ENCODE results near the gene BICRA.
"Not testable (repeated sequence)": the region's sequence is repeated elsewhere in the genome, so short reads cannot be mapped to it uniquely, and the experiment has no call there.

The BICRA gene

GRCh38 chr19:47608969-47609905 is at the start of gene BICRA:
BICRA (plus strand) TSS chr19:47609134; CDS start chr19:47673575, 64,441 bp downstream.
- DNase-seq: peak; percentile 68

- no peak for DNase-seq
Observed at GRCh38 chr19:47560999-47561398, 47.9 kb upstream of the BICRA start.

DNA sequence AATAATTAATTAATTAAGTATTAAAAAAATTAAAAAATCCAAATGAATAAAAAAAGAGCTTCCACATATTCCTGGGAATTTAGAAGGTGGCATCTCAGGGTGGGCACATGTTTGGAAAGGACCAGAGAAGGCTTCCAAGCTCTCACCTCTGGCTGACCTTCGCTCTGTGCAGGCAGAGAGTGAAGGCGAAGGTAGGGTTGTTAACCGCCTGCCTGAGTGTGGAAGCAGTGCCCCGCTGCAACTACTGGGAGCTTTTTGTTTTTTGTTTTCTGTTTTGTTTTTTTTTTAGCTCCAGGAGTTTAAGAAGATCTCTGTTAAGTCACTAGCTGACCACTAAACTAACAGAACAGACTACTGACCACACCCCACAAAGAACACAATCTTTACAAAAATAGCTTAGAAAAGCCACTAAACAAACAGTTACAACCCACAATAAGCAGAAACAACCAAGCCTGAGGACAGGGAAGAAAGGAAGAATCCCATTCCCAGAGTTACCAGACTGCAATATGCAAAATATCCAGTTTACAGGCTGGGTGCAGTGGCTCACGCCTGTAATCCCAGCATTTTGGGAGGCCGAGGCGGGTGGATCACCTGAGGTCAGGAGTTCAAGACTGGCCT is 47.4 kb upstream of the BICRA start:
- no peak for DNase-seq

DNA sequence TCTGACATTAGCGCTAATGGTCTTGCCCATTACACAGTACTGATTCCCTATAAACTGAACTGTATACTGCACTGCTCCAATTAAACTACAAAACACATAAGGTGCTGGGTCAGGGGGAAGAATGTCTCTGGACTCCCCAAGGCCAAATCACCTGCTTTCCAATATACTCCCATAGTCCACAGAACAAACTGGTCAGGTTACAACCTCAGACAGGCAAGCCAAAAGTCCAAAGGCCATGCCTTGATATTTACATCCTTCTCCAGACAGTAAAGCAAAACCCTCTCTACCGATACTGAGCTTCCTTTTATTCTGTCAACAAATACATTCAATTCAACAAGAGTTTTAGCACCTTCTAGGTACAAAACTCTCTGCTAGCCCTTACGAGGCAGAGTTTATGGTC is 44.9 kb upstream of the BICRA start:
- no peak for DNase-seq

GRCh38 chr19:47569331-47569730 is 39.6 kb upstream of the BICRA start:
- no peak for DNase-seq

DNA sequence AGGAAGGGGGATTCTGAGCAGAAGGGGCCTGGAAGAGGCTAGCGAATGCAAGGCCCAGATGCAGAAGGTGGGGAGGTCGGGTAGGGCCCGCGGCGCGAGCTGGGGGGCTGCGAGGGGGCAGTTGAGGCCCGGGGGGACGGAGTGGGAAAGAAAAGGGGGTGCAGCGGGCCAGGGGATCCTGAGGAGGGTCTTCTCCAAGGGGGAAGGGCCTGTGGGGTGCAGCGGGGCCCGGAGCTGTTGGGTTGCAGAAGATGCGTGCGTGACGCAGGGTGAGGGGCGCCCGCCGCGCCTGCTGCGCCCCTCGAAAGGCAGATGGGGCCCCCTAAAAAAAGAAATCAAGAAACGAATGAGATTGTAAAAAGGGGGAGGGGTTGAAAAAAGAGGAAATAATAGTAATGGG is 36.3 kb upstream of the BICRA start:
- DNase-seq: no peak

GRCh38 chr19:47573071-47574026 is 35.6 kb upstream of the BICRA start, which contains the start of gene ZNF541:
ZNF541 (minus strand) TSS chr19:47573148; CDS start chr19:47555856, 17,292 bp downstream.
- peak; percentile 85 for DNase-seq

- DNase-seq: no peak
Observed at GRCh38 chr19:47580397-47580796, 28.5 kb upstream of the BICRA start.

DNA sequence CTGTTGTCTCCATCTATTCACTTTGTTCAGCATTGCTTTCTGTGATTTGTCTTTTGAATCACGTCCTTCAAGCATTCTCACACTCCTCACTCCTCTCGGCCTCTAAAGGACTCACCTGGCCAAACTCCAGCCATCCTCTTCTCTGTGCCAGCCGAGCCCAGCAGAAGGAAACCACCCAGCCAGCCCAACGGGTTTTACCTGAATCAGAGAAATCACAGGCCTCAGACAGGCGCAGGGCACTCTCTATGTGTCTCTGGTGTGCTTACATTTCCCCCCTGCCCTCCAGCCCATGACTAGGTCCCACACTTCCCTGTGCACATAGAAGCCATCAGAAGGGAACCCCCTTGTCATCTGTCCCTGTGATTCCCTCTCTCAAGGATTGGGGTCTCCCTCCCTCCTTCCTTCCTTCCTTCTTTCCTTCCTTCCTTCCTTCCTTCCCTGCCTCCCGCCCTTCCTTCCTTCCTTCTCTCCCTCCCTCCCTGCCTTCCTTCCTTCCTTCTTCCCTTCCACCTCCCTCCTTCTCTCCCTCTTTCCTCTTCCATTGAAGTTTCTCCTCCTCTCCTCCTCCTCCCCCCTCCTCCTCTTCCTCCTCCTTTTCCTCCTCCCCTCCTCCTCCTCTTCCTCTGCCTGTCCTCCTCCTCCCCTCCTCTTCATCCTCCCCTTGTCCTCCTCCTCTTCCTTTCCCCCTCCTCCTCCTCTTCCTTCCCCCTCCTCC is 27.2 kb upstream of the BICRA start:
- DNase-seq: no peak

- DNase-seq: no peak
Observed at GRCh38 chr19:47582320-47582909, 26.5 kb upstream of the BICRA start.

- not testable (repeated sequence) for DNase-seq
Observed at GRCh38 chr19:47583161-47583560, 25.8 kb upstream of the BICRA start.

- DNase-seq: no peak
Observed at GRCh38 chr19:47587295-47587694, 21.6 kb upstream of the BICRA start.

DNA sequence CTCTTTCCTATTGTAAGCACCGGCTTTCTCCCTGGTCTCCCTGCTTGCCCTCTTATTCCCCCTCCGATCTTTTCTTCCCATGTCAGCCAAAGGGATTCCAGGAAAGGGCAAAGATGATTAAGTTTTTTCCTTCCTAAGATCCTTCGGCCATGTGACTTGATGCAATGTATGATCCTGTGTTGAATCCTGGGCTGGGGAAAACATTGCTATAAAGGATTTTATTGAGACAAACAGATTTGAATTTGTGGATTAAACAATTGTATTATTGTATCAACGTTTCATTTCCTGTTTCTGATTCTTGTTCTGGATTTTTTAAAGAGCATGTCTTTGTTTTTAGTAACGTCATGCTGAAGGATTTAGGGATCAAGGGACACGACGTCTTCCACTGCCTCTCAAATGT is 19.1 kb upstream of the BICRA start:
- DNase-seq: no peak

- no peak for DNase-seq
Observed at GRCh38 chr19:47593860-47594259, 15.1 kb upstream of the BICRA start.

- DNase-seq: no peak
Observed at GRCh38 chr19:47595944-47596343, 13.0 kb upstream of the BICRA start.

DNA sequence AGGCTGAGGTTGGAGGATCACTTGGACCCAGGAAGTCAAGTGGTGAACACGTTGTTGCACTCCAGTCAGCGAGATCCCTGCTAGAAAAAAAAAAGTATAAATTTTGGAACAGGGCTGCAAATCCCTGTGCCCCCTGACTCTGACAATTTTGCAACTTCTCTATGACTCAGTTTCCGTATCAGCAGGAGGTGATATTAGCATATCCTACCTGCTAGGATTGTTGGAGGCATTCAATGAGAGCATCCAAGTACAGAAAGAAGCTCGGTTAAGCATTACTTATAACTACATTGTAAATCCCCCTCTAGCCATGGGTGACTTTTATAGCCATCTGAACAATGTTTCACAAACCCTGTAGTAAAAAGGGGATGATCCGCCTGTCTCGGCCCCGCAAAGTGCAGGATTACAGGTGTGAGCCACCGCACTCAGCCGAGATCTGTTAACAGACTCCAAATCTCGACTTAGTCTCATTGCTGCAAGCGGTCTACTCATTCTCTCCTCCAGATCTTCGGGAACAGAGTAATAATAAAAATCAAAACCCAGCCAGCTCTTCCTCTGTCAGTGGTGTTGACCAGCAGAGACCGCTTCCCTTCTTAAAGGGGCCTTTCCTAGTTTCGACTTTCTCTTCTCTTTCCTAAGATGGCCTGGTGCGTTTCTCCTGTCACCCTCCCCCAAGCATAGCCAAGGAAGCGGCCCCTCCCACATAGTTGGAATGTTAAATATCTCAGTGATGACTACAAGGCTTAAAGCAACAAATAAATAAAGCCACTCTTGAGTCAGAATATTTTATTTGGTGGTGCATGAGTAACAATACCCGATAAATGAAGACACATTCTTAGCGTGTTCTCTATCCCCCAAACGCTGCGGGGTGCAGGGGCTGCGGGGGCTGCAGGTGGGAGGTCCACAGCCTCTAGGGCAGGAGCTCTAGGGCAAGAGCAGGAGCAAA is 10.3 kb upstream of the BICRA start:
- DNase-seq: no peak

DNA sequence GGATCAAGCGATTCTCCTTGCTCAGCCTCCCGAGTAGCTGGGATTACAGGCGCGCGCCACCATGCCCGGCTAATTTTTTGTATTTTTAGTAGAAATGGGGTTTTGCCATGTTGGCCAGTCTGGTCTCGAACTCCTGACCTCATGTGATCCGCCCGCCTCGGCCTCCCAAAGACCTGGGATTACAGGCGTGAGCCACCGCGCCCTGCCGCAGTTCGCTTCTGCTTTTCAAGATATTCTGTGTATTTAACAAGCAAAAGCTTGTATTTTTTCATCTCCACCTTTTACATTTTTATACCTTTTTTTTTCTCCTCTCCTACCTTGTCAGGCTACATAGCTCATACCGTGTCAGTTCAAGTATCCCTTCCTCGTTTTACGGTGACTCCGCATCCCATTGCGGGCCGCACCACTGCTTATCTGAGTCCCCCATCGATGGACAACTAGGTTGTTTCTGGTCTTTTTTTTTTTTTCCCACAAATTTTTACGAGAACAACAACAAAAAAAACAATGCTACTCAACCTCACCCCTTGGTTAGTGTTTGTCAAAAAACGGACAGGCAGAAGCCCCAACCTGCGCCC is 9.2 kb upstream of the BICRA start:
- DNase-seq: not testable (repeated sequence)

- peak; percentile 99 for DNase-seq
Observed at GRCh38 chr19:47600246-47601179, 8.4 kb upstream of the BICRA start.

Measured in activated CD4-positive, alpha-beta T cell treated with anti-CD3 and anti-CD28 coated beads for 1 hour (primary cell).